ENCODE data around the gene VIPR2. TPM values are rescaled to one million over a fixed set of nuclear protein-coding genes. Genes with fewer than 3 reads are reported as not detected.

Gene VIPR2
- total RNA-seq, 1 donor = not detected

- no peak overlapping the region for H3K4me3 ChIP-seq (ENCODE audit: low read depth, low read length)
- no peak for TF ChIP-seq CTCF (IDR thresholded peaks at IDR 0.05; ENCODE audit: insufficient read depth, low read depth, low read length)
- DNase-seq (ENCODE audit: low read depth) = no peak
Measured at GRCh38 chr7:159099711-159100231, 44.9 kb downstream of the VIPR2 start.

- no peak for DNase-seq (ENCODE audit: low read depth)
- no peak for TF ChIP-seq CTCF (IDR thresholded peaks at IDR 0.05; ENCODE audit: insufficient read depth, low read depth, low read length)
- no peak overlapping the region for H3K4me3 ChIP-seq (ENCODE audit: low read depth, low read length)
Measured at GRCh38 chr7:159098811-159099655, 45.6 kb downstream of the VIPR2 start.

GRCh38 chr7:159098424-159098786 lies 46.3 kb downstream of the VIPR2 start:
- no peak for DNase-seq (ENCODE audit: low read depth)
- TF ChIP-seq CTCF (IDR thresholded peaks at IDR 0.05; ENCODE audit: insufficient read depth, low read depth, low read length) = no peak
- H3K4me3 ChIP-seq (ENCODE audit: low read depth, low read length) = no peak overlapping the region

- DNase-seq (ENCODE audit: low read depth) = no peak
- TF ChIP-seq CTCF (IDR thresholded peaks at IDR 0.05; ENCODE audit: insufficient read depth, low read depth, low read length) = no peak
- H3K4me3 ChIP-seq (ENCODE audit: low read depth, low read length) = no peak overlapping the region
Measured at GRCh38 chr7:159097661-159098423, 46.8 kb downstream of the VIPR2 start.

- no peak for TF ChIP-seq CTCF (IDR thresholded peaks at IDR 0.05; ENCODE audit: insufficient read depth, low read depth, low read length)
- DNase-seq (ENCODE audit: low read depth) = no peak
- H3K4me3 ChIP-seq (ENCODE audit: low read depth, low read length) = no peak overlapping the region
Measured at GRCh38 chr7:159096736-159097581, 47.7 kb downstream of the VIPR2 start.

- no peak for TF ChIP-seq CTCF (IDR thresholded peaks at IDR 0.05; ENCODE audit: insufficient read depth, low read depth, low read length)
Measured at GRCh38 chr7:159095979-159096411, 48.7 kb downstream of the VIPR2 start.

More at GRCh38 chr7:159095979-159096411, 48.7 kb downstream of the VIPR2 start:
- no peak overlapping the region for H3K4me3 ChIP-seq (ENCODE audit: low read depth, low read length)
- no peak for DNase-seq (ENCODE audit: low read depth)

Data from fibroblast of villous mesenchyme (primary cell).